DMS79 treated with DMSO at 0.1 percent for 48 hours (cell line): ENCODE data around the gene DKKL1.

Experiments used
- DNase-seq: peaks from one replicate; lab custom pipeline; 2025; lab: John Stamatoyannopoulos, UW

DKKL1 gene

GRCh38 chr19:49338023-49338677 is 25.5 kb upstream of the DKKL1 start:
- DNase-seq: no peak

- DNase-seq: no peak
Observed at GRCh38 chr19:49338691-49339300, 24.9 kb upstream of the DKKL1 start.

GRCh38 chr19:49339301-49340068 is 24.2 kb upstream of the DKKL1 start:
- DNase-seq: no peak

GRCh38 chr19:49340069-49340864 is 23.4 kb upstream of the DKKL1 start:
- DNase-seq: no peak

- DNase-seq: no peak
Observed at GRCh38 chr19:49340865-49341718, 22.6 kb upstream of the DKKL1 start.

- no peak for DNase-seq
Observed at GRCh38 chr19:49342291-49342721, 21.4 kb upstream of the DKKL1 start.

GRCh38 chr19:49343123-49343522 is 20.6 kb upstream of the DKKL1 start:
- no peak for DNase-seq

- DNase-seq: no peak
Observed at GRCh38 chr19:49344505-49345423, 18.9 kb upstream of the DKKL1 start.

GRCh38 chr19:49347191-49347590 is 16.5 kb upstream of the DKKL1 start:
- no peak for DNase-seq

GRCh38 chr19:49347835-49348234 is 15.8 kb upstream of the DKKL1 start:
- no peak for DNase-seq

GRCh38 chr19:49348305-49349189 is 15.1 kb upstream of the DKKL1 start:
- DNase-seq: no peak

- no peak for DNase-seq
Observed at GRCh38 chr19:49349567-49349966, 14.1 kb upstream of the DKKL1 start.

GRCh38 chr19:49355909-49356353 is 7.7 kb upstream of the DKKL1 start:
- DNase-seq: no peak

GRCh38 chr19:49356382-49356781 is 7.3 kb upstream of the DKKL1 start:
- DNase-seq: no peak

GRCh38 chr19:49357186-49357585 is 6.5 kb upstream of the DKKL1 start:
- no peak for DNase-seq

- DNase-seq: no peak
Observed at GRCh38 chr19:49359851-49360820, 3.5 kb upstream of the DKKL1 start.

- DNase-seq: peak; percentile 34
Observed at GRCh38 chr19:49361438-49362047, 2.1 kb upstream of the DKKL1 start.
